ENCODE results near the gene HACL1. TPM values are rescaled to one million over a fixed set of nuclear protein-coding genes. Genes with fewer than 3 reads are reported as not detected.

HACL1 gene
- total RNA-seq: 14.4 and 28.5 TPM in 2 replicates

DNA sequence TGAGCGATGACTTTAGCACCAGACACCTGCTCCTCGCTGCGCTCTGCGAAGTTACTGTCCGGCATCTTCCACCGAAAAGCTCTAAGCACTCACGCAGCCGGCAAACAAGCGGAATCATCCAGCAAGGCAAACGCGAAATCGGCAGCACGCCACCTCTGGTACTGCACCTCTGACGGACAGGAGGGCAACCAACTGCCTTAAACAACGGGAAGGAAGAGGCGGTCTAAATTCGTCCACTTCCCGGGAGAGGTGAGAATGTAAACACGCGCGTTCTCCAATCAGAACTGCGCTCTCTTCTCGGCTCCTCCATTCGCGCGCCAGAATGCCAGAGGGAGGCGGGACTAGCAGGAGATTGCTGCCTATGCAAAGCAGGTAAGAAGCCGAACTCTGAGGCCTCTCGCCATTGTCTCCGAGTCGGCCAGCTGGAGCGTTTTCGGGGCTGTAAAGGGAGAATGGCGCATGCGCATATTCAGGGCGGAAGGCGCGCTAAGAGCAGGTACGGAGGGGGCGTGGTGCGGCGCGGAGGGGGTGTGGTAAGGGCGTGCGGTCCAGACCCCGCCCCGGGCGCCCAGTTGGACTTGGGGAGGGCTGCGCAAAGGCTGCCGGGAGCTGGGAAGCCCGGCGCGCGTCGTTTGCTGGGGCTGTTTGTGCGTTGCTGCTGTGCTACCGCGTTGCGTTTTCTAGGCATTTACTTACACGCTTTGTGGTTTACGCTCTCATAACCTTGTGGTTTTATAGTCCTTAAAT lies at the start of gene HACL1, which contains the start of gene BTD:
Gene HACL1 (minus strand): TSS at position 171 of the 747 bp plus-strand sequence. CDS start 106 bp downstream, at position 65.
Gene BTD (plus strand): TSS at position 347 of the 747 bp plus-strand sequence. CDS start 33,695 bp downstream, outside the sequence.

DNA sequence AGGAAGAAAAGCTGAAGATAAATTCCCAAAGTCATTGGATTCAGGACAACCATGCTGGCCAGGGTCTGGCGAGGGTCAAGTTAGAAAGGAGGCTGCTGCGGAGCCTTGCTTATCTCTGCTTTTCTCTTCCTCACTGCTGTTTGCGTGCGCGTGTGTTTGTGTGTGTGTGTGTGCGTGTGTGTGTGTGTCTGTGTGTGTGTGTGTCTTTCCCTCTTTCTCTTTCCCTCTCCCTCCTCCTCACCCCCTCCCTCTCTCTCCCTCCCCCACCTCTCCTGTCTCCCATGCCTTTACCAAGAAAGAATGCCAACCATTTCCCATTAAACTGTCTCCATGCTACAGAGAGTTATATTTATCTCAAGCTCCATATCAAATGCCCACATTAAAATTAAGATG lies 79.8 kb downstream of the HACL1 start, which contains the start of gene COLQ:
Gene COLQ (minus strand): TSS at position 134 of the 393 bp plus-strand sequence. CDS start 81 bp downstream, at position 53.

Other genes starting within 250 kb of the HACL1 start
- gene METTL6, start 174.0 kb downstream of the HACL1 start, total RNA-seq: 27.8 and 36.1 TPM in 2 replicates
- gene EAF1, start 174.0 kb downstream of the HACL1 start, total RNA-seq: 15.3 and 23.0 TPM in 2 replicates
- 0.15 and 0.66 TPM in 2 replicates for gene COLQ, start 79.9 kb downstream of the HACL1 start, total RNA-seq
- 25.3 and 32.6 TPM in 2 replicates for gene BTD, start 176 bp upstream of the HACL1 start, total RNA-seq
- gene ANKRD28, start 196.4 kb upstream of the HACL1 start, total RNA-seq: 186 and 214 TPM in 2 replicates

Measured in smooth muscle cell of trachea (primary cell).